SIG-M5 (cell line): ENCODE measurements around the gene TRAF3.

Source experiments
- DNase-seq: peaks from one replicate; lab custom pipeline; 2025; lab: John Stamatoyannopoulos, UW

The TRAF3 gene

GRCh38 chr14:102955636-102956408 lies 178.6 kb downstream of the TRAF3 start:
- no peak for DNase-seq

- DNase-seq = no peak
Observed at GRCh38 chr14:102957222-102957621, 180.0 kb downstream of the TRAF3 start.

GRCh38 chr14:102958461-102958860 lies 181.2 kb downstream of the TRAF3 start:
- no peak for DNase-seq
